Fibroblast of gingiva (primary cell): ENCODE data around the gene TEKT1.
"Not testable (repeated sequence)": the region's sequence is repeated elsewhere in the genome, so short reads cannot be mapped to it uniquely, and the experiment has no call there.

ENCODE experiments used
- DNase-seq: peaks from one replicate; pipeline ENCODE4 v3.0.0-alpha.2; 2011; ENCODE audit warnings: low read depth

Gene TEKT1

GRCh38 chr17:6815775-6816174 lies 15.8 kb downstream of the TEKT1 start:
- no peak for DNase-seq

GRCh38 chr17:6812295-6812694 lies 19.2 kb downstream of the TEKT1 start:
- no peak for DNase-seq

GRCh38 chr17:6811510-6811909 lies 20.0 kb downstream of the TEKT1 start:
- DNase-seq = no peak

- no peak for DNase-seq
Observed at GRCh38 chr17:6800422-6801027, 31.0 kb downstream of the TEKT1 start.

GRCh38 chr17:6799738-6800137 lies 31.8 kb downstream of the TEKT1 start:
- no peak for DNase-seq

- peak; percentile 61 for DNase-seq
Observed at GRCh38 chr17:6797718-6798351, 33.7 kb downstream of the TEKT1 start.

GRCh38 chr17:6796887-6797490 lies 34.5 kb downstream of the TEKT1 start:
- no peak for DNase-seq

- no peak for DNase-seq
Observed at GRCh38 chr17:6796017-6796886, 35.3 kb downstream of the TEKT1 start.

- DNase-seq = no peak
Observed at GRCh38 chr17:6793748-6794493, 37.6 kb downstream of the TEKT1 start.

- no peak for DNase-seq
Observed at GRCh38 chr17:6789146-6789545, 42.4 kb downstream of the TEKT1 start.

GRCh38 chr17:6787081-6787693 lies 44.3 kb downstream of the TEKT1 start:
- DNase-seq = no peak

GRCh38 chr17:6786618-6787017 lies 44.9 kb downstream of the TEKT1 start:
- no peak for DNase-seq

GRCh38 chr17:6782244-6782643 lies 49.3 kb downstream of the TEKT1 start:
- DNase-seq = no peak

- no peak for DNase-seq
Observed at GRCh38 chr17:6780886-6781285, 50.6 kb downstream of the TEKT1 start.

- no peak for DNase-seq
Observed at GRCh38 chr17:6780001-6780400, 51.5 kb downstream of the TEKT1 start.

GRCh38 chr17:6779411-6779810 lies 52.1 kb downstream of the TEKT1 start:
- DNase-seq = no peak

- no peak for DNase-seq
Observed at GRCh38 chr17:6775871-6776405, 55.6 kb downstream of the TEKT1 start, which contains the start of gene FBXO39. Gene FBXO39, plus strand, starts transcription at chr17:6776215. Its CDS starts 3,654 bp downstream, at chr17:6779869.

- DNase-seq = not testable (repeated sequence)
Observed at GRCh38 chr17:6774906-6775305, 56.6 kb downstream of the TEKT1 start.

- DNase-seq = no peak
Observed at GRCh38 chr17:6772016-6772415, 59.5 kb downstream of the TEKT1 start.

GRCh38 chr17:6768447-6768846 lies 63.1 kb downstream of the TEKT1 start:
- DNase-seq = no peak

- no peak for DNase-seq
Observed at GRCh38 chr17:6761779-6762178, 69.8 kb downstream of the TEKT1 start.
